Breast epithelium (tissue), 4 donors: ENCODE data around the gene RAB6A. TPM values are rescaled to one million over a fixed set of nuclear protein-coding genes. Genes with fewer than 3 reads are reported as not detected.
"Not testable (repeated sequence)": the region's sequence is repeated elsewhere in the genome, so short reads cannot be mapped to it uniquely, and the experiment has no call there.

Experiments
- DNase-seq, 2 donors: peaks; one replicate each; pipeline ENCODE4 v3.0.0-alpha.2; 2019; ENCODE audit warnings: low spot score in 2 of 2
- H3K27ac ChIP-seq, 2 donors: fragments of 200-600 bp; sonication (generic) in 1 of 2; one replicate each; pipeline ENCODE4 v1.5.1; 2016 to 2019; ENCODE audit warnings: mild to moderate bottlenecking in 1 of 2
- H3K27me3 ChIP-seq, 2 donors: fragments of 200-600 bp; sonication (generic) in 1 of 2; one replicate each; pipeline versions ENCODE4 v1.5.1 to v1.6.0; 2017 to 2019; ENCODE audit warnings: control low read depth in 1 of 2, mild to moderate bottlenecking in 1 of 2
- H3K36me3 ChIP-seq: fragments of 200-600 bp; one replicate; pipeline ENCODE4 v1.5.1; 2019
- H3K4me1 ChIP-seq, 2 donors: fragments of 200-600 bp; sonication (generic); one replicate each; pipeline ENCODE4 v1.5.1; 2016 to 2019; ENCODE audit warnings: control low read depth in 1 of 2
- H3K4me3 ChIP-seq, 3 donors: fragments of 200-600 bp; sonication (generic); 1 replicate in 2 of 3; 2 replicates in 1 of 3; pipeline ENCODE4 v1.5.1; 2016 to 2019; ENCODE audit warnings: mild to moderate bottlenecking in 3 of 3, moderate library complexity in 2 of 3
- H3K9me3 ChIP-seq, 2 donors: fragments of 200-600 bp; sonication (generic) in 1 of 2; one replicate each; pipeline ENCODE4 v1.5.1; 2016 to 2019; ENCODE audit warnings: control low read depth in 1 of 2
- POLR2A ChIP-seq: fragments of 450-650 bp; IDR thresholded peaks from one replicate; pipeline ENCODE4 v1.6.1; 2016; ENCODE audit warnings: antibody characterized with exemption, mild to moderate bottlenecking, moderate library complexity
- POLR2AphosphoS5 ChIP-seq, 3 donors: sonication (generic); formaldehyde crosslinking; IDR thresholded peaks; one replicate each; pipeline ENCODE4 v1.6.1; 2017; ENCODE audit warnings: antibody characterized with exemption in 3 of 3
- intact Hi-C: fragments of 100-400 bp; cut with DNase I; formaldehyde crosslinking; loops from one replicate; pipeline ENCODE4 v1.15.1; 2023; ENCODE audit warnings: low total_unique reads
- total RNA-seq, 3 donors: library from RNA; depleted of rRNA; stranded (reverse); fragments of >200 nt; gene quantifications; one replicate each; pipeline ENCODE4 v1.1.0, GENCODE V29; 2016
- TF ChIP-seq, protein P1 (sequence below), 3 donors: fragments of 450-650 bp; IDR thresholded peaks; one replicate each; pipeline ENCODE4 v1.5.1; 2016 to 2017; ENCODE audit warnings: antibody characterized with exemption in 3 of 3, mild to moderate bottlenecking in 3 of 3, moderate library complexity in 3 of 3

Gene RAB6A
- total RNA-seq, 3 donors from 2014 or later, result 79.6 to 119 (median 102) TPM

GRCh38 chr11:73783483-73784020 lies 22.7 kb upstream of the RAB6A start:
- TF ChIP-seq POLR2A (no peak), POLR2AphosphoS5 (IDR thresholded peaks at IDR 0.05) (no peak)
- TF ChIP-seq, protein P1, sequence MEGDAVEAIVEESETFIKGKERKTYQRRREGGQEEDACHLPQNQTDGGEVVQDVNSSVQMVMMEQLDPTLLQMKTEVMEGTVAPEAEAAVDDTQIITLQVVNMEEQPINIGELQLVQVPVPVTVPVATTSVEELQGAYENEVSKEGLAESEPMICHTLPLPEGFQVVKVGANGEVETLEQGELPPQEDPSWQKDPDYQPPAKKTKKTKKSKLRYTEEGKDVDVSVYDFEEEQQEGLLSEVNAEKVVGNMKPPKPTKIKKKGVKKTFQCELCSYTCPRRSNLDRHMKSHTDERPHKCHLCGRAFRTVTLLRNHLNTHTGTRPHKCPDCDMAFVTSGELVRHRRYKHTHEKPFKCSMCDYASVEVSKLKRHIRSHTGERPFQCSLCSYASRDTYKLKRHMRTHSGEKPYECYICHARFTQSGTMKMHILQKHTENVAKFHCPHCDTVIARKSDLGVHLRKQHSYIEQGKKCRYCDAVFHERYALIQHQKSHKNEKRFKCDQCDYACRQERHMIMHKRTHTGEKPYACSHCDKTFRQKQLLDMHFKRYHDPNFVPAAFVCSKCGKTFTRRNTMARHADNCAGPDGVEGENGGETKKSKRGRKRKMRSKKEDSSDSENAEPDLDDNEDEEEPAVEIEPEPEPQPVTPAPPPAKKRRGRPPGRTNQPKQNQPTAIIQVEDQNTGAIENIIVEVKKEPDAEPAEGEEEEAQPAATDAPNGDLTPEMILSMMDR (IDR thresholded peaks at IDR 0.05), result no peak
- intact Hi-C loops, result no loop called here
- no peaks in the 10 kb centered on the region for H3K9me3 ChIP-seq
- no peaks in the 10 kb centered on the region for H3K27me3 ChIP-seq
- peaks cover 0 to 6% of the 10 kb centered on the region in 2 donors for H3K4me1 ChIP-seq
- H3K4me3 ChIP-seq, result no peak overlapping the region
- DNase-seq, result no peak
- H3K36me3 ChIP-seq, result no peaks in the 10 kb centered on the region
- H3K27ac ChIP-seq, result no peak overlapping the region

DNA sequence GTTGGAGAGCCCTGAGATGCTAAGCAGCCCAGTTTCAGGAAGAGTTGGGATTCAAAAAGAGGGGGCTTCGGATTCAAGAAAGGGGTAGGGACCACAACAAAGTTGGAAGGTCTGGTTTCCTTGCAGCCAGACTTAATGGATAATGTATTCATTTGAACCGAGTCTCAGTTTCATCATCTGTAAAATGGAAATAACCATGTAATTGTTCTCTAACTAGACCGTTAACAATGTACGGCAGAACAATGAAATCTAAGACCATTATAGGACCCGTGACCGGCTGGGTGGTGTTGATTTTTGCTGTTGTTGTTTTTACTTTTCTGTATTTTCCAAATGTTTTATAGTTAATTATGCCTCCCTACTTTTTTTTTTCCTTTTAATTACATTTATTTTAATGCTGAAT lies 20.4 kb upstream of the RAB6A start:
- H3K4me1 ChIP-seq, result no peaks in the 10 kb centered on the region
- intact Hi-C loops, result no loop called here
- no peaks in the 10 kb centered on the region for H3K27me3 ChIP-seq
- no peak overlapping the region for H3K27ac ChIP-seq
- H3K9me3 ChIP-seq, result no peaks in the 10 kb centered on the region
- no peak for DNase-seq
- H3K4me3 ChIP-seq, result no peak overlapping the region
- no peaks in the 10 kb centered on the region for H3K36me3 ChIP-seq
- TF ChIP-seq, protein P1 (IDR thresholded peaks at IDR 0.05), result no peak
- TF ChIP-seq POLR2AphosphoS5 (IDR thresholded peaks at IDR 0.05) (no peak), POLR2A (no peak)

DNA sequence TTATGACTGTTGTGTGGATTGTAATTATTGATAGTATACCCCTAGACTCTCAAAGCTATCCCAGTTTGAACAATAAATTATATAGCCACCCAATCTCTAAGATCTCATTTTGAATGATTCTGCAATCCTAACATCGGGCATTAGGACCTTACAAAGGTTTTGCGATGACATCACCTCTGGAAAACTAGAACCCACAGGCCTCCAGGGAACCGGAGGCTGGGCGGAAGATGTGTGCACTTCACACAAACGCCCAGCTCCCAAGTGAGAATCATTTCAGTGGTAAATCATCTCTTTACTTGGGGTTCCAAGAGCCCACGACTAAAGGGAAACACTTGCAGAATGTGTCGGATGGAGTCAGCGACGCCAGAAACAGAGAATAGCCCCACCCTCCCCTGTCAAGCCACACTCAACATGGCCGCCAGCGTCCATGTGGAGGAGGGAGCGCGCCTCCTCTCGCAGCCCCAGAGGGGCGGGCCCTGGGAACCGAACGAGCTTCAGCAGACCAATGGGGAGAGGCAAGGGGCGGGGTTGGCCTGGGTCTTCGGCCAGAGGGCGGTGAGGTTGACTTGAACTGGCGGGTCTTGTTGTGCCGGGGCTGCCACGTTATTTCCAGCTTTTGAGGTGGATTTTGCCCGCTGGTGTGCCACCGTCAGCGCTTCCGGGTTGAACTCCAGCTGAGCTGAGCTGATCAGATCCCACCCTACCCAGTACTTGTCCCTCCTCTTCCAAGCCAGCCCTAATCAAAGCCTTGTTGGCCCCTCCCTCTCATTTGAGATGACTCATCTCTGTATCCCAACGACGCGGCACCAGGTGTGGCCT lies 18.4 kb upstream of the RAB6A start:
- intact Hi-C loops, result no loop called here
- H3K36me3 ChIP-seq, result no peaks in the 10 kb centered on the region

GRCh38 chr11:73770811-73771210 lies 9.9 kb upstream of the RAB6A start:
- H3K36me3 ChIP-seq, H3K27me3 ChIP-seq, DNase-seq, H3K9me3 ChIP-seq, intact Hi-C loops, H3K27ac ChIP-seq, H3K4me3 ChIP-seq, H3K4me1 ChIP-seq: not testable (repeated sequence)

More for the DNA sequence above, 18.4 kb upstream of the RAB6A start:
- DNase-seq, result peak; percentile 98 to 99
- Histone ChIP-seq H3K9me3 (no peaks in the 10 kb centered on the region), H3K4me1 (no peaks in the 10 kb centered on the region), H3K27me3 (no peaks in the 10 kb centered on the region), H3K4me3 (peak overlapping the region; percentile 53 to 65 (median 59)), H3K27ac (peak overlapping the region; percentile 94 to 96)
- TF ChIP-seq, protein P1 (IDR thresholded peaks at IDR 0.05), result peak in 1 of 3 donors; percentile 14
- TF ChIP-seq POLR2A (peak; percentile 45), POLR2AphosphoS5 (IDR thresholded peaks at IDR 0.05) (peak; percentile 91 to 99 (median 95))

DNA sequence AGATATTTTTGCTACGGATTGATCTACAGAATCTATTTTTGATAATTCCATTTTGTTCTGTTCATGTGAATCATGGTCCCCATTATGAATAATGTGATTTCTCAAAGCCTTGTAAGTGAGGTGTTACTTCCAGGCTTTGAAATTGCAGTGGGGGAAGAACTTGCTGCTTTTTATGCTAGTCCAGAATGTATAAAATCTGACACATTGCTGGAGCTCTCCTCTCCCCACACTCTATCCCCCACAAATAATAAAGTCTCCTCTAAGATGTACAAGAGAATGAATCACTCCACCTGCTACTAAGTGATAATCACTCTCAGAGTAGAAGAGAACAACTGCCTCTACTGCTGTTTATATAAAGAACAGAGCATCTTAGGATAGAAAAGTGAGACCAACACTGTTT lies 5.9 kb upstream of the RAB6A start:
- H3K9me3 ChIP-seq, result no peaks in the 10 kb centered on the region
- TF ChIP-seq, protein P1 (IDR thresholded peaks at IDR 0.05), result no peak
- TF ChIP-seq POLR2A (no peak), POLR2AphosphoS5 (IDR thresholded peaks at IDR 0.05) (no peak)
- DNase-seq, result no peak
- intact Hi-C loops, result no loop called here
- H3K36me3 ChIP-seq, result no peaks in the 10 kb centered on the region
- no peak overlapping the region for H3K27ac ChIP-seq
- H3K27me3 ChIP-seq, result no peaks in the 10 kb centered on the region
- no peak overlapping the region for H3K4me3 ChIP-seq
- H3K4me1 ChIP-seq, result no peaks in the 10 kb centered on the region
